ENCODE results near the gene OR5K4. TPM values are rescaled to one million over a fixed set of nuclear protein-coding genes. Genes with fewer than 3 reads are reported as not detected.
"Not testable (repeated sequence)": the region's sequence is repeated elsewhere in the genome, so short reads cannot be mapped to it uniquely, and the experiment has no call there.

The OR5K4 gene
- total RNA-seq, 1 experiment from 2014 or later: not detected

DNA sequence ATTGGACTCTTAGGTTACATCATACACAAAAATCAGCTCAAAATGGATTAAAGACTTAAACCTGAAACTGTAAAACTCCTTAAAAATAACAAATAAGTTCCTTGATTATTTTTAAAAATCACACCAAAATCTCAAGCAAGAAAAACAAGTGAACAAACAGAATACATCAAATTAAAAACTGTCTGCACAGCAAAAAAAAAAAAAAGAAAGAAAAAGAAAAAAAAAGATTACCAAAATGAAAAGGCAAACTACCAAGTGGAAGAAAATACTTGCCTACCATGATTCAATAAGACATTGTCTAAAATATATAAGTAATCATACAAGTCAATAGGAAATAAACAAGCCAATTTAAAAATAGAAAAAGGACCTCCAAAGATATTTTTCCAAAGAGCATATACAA is 17.5 kb downstream of the OR5K4 start:
- no peak for DNase-seq (ENCODE audit: low read depth)

DNA sequence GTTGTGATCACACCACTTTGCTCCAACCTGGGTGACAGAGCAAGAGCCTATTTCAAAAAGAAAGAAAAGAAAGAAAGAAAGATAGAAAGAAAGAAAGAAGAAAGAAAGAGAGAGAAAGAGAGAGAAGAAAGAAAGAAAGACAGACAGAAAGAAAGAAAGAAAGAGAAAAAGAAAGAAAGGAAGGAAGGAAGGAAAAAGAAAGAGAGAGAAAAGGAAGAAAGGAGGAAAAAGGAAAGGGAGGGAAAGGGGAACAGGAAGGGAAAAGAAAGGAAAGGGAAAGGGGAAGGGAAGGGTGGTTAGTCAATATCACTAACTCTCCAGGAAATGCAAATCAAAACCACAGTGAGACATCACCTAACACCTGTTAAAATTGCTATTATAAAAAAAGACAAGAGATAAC is 18.2 kb downstream of the OR5K4 start:
- no peak for DNase-seq (ENCODE audit: low read depth)

DNA sequence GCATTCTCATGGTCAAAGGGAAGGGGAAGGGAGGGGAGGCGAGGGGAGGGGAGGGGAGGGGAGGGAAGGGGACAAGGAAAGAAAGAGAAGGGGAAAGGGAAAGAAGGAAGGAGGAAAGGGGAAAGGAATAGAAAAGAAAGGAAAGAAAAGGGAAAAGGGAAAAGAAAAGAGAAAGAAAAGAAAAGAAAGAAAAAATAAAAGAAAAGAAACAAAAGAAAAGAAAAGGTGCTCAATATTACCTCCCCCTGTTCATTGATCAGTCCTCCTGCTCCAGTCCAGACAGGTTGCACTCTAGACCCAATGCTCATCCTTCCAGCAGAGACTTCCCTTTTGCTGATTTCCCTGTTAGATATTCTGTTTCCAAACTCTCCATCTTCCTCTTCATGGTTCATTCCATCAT is 18.8 kb downstream of the OR5K4 start:
- no peak for DNase-seq (ENCODE audit: low read depth)

DNA sequence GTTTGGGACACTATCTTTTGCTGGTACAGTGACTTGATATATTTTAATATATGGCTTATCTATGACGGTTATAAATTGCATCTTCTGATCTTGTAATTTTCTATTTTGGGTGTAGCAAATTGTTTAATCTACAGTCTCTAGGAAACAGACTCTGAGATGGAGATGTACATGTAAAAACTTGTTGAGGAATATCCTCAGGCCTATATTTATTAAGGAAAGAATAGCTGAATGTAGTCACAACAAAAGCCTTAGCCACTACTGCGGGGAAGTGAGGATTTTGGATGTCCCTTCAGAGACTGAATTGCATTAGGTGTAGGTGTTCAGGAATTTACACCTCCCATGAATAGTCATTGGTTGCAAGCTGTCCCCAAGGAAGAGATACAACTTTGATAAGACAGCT is 23.0 kb downstream of the OR5K4 start:
- DNase-seq (ENCODE audit: low read depth): no peak

DNA sequence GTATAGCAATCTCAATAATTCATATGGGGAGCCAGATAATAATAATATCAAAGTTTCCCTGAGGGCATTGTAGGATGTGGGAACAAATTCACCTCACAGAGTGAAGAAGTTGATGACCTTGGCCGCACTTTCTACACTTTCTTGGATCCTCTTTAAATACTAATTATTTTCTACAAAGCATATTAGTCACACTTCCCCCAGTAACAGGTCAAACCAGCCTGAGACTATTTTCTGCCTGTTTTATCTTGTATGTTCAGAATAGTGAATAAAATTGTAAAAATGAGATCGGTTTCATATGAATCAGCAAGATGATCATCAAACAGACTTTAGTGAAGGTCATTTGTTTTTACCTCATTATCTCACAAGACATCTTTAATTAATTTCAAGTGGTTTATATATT is 34.5 kb downstream of the OR5K4 start:
- no peak for DNase-seq (ENCODE audit: low read depth)

DNA sequence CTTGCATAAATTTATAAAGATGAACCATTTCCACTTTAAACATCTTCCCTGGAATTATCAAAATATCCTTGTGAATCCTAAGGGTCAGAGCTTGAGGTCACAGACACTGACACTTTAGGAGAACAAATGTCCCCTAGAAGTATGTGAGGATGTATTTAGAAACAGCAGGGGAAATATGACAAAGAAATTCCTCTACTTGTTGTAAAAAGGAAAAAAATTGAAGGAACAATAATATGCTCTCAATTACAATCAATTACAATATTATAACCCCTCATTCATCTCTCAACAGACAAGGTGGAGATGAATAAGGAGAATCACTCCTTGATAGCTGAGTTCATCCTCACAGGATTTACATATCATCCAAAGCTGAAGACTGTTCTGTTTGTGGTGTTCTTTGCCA is 36.7 kb downstream of the OR5K4 start, which contains the start of gene OR5K3:
OR5K3 (plus strand) TSS at position 301 of the 400 bp plus-strand sequence; CDS start at position 301, 0 bp downstream.
- DNase-seq (ENCODE audit: low read depth): no peak

DNA sequence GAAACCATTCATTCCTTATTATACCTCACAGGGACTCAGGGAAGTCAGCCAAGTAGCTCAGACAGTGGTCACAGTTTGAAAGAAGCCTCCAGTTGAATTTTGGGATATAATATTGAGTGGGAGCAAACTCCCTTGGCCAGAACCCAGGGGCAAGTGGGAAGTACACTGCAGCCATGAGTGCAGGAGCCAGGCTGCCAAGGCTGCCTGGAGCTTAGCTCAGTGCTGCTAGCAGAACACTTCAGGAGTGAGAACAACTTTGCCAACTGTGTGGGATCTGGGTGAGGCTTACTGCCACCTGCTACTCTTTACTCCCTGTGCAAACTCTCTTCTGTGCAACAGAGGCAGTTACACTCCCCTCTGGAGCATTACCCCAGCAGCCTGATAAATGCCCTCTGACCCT is 41.4 kb downstream of the OR5K4 start:
- no peak for DNase-seq (ENCODE audit: low read depth)

DNA sequence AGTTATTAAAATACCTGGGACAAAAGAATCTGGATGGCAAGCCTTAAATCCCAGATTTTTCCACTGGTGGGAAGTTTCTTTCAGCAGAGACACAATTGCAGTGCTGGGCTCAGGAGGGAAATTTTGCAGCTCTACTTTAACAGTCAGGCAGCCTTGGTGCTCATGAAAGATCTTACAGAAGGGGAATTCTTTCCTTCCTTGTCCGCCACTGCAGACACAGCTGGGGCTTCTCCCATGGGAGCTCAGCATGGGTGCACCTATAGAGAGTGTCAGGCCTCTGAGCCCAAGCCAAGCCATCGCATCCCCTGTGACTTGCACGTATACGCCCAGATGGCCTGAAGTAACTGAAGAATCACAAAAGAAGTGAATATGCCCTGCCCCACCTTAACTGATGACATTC is 42.8 kb downstream of the OR5K4 start:
- not testable (repeated sequence) for DNase-seq (ENCODE audit: low read depth)

DNA sequence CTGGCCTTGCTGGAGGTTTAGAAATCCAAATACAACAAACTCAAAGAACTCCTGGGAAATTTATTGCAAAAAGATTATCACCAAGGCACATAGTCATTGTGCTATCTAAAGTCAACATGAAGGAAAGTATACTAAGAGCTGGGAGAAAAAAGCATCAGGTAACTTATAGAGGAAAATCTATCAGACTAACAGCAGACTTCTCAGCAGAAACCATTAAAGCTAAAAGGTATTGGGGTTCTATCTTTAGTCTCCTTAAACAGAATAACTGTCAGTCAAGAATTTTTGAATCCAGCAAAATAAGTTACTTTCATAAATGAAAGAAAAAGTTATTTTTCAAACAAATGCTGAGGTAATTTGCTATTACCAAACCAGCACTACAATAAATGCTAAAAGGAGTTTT is 44.9 kb downstream of the OR5K4 start:
- DNase-seq (ENCODE audit: low read depth): no peak

DNA sequence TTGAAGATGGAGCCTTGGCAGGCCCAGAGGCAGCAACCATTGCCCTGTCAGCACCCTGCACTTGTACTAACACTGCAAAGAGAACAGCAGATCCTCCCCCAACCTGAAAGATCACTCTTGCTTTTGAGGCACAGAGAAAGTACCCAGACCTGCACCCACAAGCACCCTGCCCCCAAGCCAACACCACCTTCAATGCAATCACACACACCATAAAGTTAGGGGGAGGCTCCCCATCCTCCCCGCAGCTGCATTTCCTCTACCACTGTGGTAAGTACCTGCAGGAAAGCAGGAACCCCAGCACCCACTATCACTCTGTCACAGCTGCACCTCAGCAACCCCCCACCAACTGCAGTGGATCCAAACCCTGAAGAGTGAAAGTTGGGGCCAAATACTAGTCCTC is 48.9 kb downstream of the OR5K4 start:
- no peak for DNase-seq (ENCODE audit: low read depth)

DNA sequence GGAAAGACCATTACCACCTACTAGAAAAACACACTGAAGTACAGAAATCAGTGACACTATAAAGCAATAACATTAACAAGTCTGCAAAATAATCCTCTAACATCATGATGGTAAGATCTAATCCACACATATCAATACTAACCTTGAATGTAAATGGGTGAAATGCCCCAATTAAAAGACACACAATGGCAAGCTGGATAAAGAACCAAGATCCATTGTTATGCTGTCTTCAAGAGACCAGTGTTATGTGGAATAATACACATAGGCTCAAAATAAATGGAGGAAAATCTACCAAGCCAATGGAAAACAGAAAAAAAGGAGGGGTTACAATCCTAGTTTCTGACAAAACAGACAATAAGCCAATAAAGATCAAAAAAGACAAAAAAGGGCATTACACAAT is 50.4 kb downstream of the OR5K4 start:
- no peak for DNase-seq (ENCODE audit: low read depth)

Other genes starting within 250 kb of the OR5K4 start
- not detected in 2 replicates for gene OR5H1, start 223.1 kb upstream of the OR5K4 start, total RNA-seq (2014; rRNA removed; shearing (Covaris generic))
- not detected in 2 replicates for gene OR5H14, start 206.4 kb upstream of the OR5K4 start, total RNA-seq (2014; rRNA removed; shearing (Covaris generic))
- gene OR5H15, start 187.2 kb upstream of the OR5K4 start, total RNA-seq (2014; rRNA removed; shearing (Covaris generic)): not detected in 2 replicates
- gene OR5H6, start 89.6 kb upstream of the OR5K4 start, total RNA-seq (2014; rRNA removed; shearing (Covaris generic)): not detected in 2 replicates
- gene OR5H2, start 71.3 kb upstream of the OR5K4 start, total RNA-seq (2014; rRNA removed; shearing (Covaris generic)): not detected in 2 replicates
- not detected in 2 replicates for gene OR5K3, start 36.8 kb downstream of the OR5K4 start, total RNA-seq (2014; rRNA removed; shearing (Covaris generic))
- not detected in 2 replicates for gene OR5K1, start 109.3 kb downstream of the OR5K4 start, total RNA-seq (2014; rRNA removed; shearing (Covaris generic))
- not detected in 2 replicates for gene OR5K2, start 143.8 kb downstream of the OR5K4 start, total RNA-seq (2014; rRNA removed; shearing (Covaris generic))
- gene CLDND1, start 169.0 kb downstream of the OR5K4 start, total RNA-seq (2014; rRNA removed; shearing (Covaris generic)): 43.4 and 74.0 TPM in 2 replicates
- not detected in 2 replicates for gene GPR15, start 178.1 kb downstream of the OR5K4 start, total RNA-seq (2014; rRNA removed; shearing (Covaris generic))
- gene CPOX, start 239.8 kb downstream of the OR5K4 start, total RNA-seq (2014; rRNA removed; shearing (Covaris generic)): 35.4 and 50.0 TPM in 2 replicates